ENCODE measurements around the gene KLHL25. TPM values are rescaled to one million over a fixed set of nuclear protein-coding genes. Genes with fewer than 3 reads are reported as not detected.

The KLHL25 gene
- total and polyA plus RNA-seq, 2 experiments from 2014 or later, result 10.9 to 18.0 TPM

DNA sequence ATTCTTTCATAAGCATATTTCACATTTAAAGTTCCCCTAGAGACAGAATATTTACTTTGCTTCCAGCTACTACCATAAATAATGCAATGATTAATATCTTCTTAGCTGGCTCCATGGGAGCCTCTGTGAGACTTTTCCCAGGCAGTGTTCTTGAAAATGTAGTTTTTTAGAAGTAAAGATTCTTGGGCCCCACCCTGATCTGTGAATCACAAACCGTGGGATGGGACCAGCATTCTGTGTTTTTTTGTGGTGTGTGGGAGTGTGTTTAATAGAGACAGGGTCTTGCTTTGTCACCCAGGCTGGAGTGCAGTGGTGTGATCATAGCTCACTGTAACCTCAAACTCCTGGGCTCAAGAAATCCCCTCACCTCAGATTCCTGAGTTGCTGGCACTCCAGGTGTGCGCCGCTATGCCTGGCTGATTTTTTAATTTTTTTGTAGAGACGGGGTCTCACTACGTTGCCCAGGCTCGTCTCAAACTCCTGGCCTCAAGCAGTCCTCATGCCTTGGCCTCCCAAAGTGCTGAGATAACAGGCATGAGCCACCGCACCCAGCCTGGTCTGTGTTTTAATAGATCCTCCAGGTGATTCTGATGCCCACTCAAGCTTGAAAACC lies 83.0 kb downstream of the KLHL25 start:
- peaks cover 5% of the 10 kb centered on the region for H3K36me3 ChIP-seq

DNA sequence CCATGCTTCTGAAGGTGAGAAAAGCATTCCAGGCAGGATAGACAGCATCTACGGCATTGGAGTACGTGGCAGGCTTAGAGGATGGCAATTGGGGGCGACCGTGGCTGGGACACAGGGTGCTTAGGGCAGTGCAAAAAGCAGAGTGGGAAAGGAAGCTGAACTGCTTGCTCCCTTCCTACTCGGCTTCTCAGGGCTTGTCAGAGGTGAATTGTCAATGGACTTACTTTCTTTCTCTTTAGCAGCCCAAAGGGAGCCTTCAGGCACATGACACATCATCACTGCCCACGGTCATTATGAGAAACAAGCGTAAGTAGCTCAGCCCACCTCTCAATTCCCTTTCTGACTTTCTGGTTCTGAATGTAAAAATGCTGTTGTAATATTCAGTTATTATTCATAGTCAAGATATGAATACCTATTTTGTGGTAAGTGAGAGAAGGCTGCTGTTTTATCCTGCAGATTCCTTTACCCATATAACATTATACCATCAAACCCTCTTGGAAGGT lies 84.3 kb downstream of the KLHL25 start:
- TF ChIP-seq, protein P1, sequence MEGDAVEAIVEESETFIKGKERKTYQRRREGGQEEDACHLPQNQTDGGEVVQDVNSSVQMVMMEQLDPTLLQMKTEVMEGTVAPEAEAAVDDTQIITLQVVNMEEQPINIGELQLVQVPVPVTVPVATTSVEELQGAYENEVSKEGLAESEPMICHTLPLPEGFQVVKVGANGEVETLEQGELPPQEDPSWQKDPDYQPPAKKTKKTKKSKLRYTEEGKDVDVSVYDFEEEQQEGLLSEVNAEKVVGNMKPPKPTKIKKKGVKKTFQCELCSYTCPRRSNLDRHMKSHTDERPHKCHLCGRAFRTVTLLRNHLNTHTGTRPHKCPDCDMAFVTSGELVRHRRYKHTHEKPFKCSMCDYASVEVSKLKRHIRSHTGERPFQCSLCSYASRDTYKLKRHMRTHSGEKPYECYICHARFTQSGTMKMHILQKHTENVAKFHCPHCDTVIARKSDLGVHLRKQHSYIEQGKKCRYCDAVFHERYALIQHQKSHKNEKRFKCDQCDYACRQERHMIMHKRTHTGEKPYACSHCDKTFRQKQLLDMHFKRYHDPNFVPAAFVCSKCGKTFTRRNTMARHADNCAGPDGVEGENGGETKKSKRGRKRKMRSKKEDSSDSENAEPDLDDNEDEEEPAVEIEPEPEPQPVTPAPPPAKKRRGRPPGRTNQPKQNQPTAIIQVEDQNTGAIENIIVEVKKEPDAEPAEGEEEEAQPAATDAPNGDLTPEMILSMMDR (IDR thresholded peaks at IDR 0.05; ENCODE audit: low read depth, low read length), result no peak
- H3K27ac ChIP-seq, result peak overlapping the region; percentile 61
- H3K4me3 ChIP-seq, result no peak overlapping the region
- H3K4me1 ChIP-seq (ENCODE audit: low read depth), result peaks cover 46% of the 10 kb centered on the region
- H3K9me3 ChIP-seq (ENCODE audit: low read depth), result no peaks in the 10 kb centered on the region
- no peak for DNase-seq (ENCODE audit: low read depth in 1 of 2, low spot score in 1 of 2)
- peaks cover 5% of the 10 kb centered on the region for H3K36me3 ChIP-seq
- H3K27me3 ChIP-seq, result no peaks in the 10 kb centered on the region

More for the DNA sequence above, 83.0 kb downstream of the KLHL25 start:
- Histone ChIP-seq H3K4me1 (ENCODE audit: low read depth) (peaks cover 46% of the 10 kb centered on the region), H3K27me3 (no peaks in the 10 kb centered on the region), H3K4me3 (no peak overlapping the region), H3K27ac (no peak overlapping the region), H3K9me3 (ENCODE audit: low read depth) (no peaks in the 10 kb centered on the region)
- TF ChIP-seq, protein P1 (IDR thresholded peaks at IDR 0.05; ENCODE audit: low read depth, low read length), result no peak
- no peak for DNase-seq (ENCODE audit: low read depth in 1 of 2, low spot score in 1 of 2)

All from cardiac muscle cell (in vitro differentiated cells and primary cell).